GM12878 (cell line): ENCODE data around the gene STK26. TPM values are rescaled to one million over a fixed set of nuclear protein-coding genes. Genes with fewer than 3 reads are reported as not detected.

Experiments used
- ATAC-seq: fragments of 200-7000 bp; cut with Tn5 transposase; 3 replicates; pipeline ENCODE4 v1.9.1; 2020; ENCODE audit warnings: mild to moderate bottlenecking, moderate library complexity
- BruUV-seq: library from RNA; stranded (reverse); fragments of 400-500 nt; replicated peaks from 2 replicates; lab custom pipeline; 2021; lab: Mats Ljungman, UMichigan
- CTCF ChIA-PET: fragments of 300-600 bp; sonication (Branson Sonifier 250); formaldehyde crosslinking; extraction: SDS; loops from one replicate; lab custom pipeline; 2021; ENCODE audit warnings: inconsistent platforms; lab: Yijun Ruan, JAX
- POLR2A ChIA-PET: fragments of 350-600 bp; formaldehyde crosslinking; extraction: SDS; loops from one replicate; lab custom pipeline; 2021; ENCODE audit warnings: inconsistent platforms; lab: Charles Lee
- RAD21 ChIA-PET: fragments of 300-600 bp; sonication (Branson Sonifier 250); formaldehyde crosslinking; loops from one replicate; lab custom pipeline; 2023; ENCODE audit warnings: antibody characterized with exemption; ENCODE audit not compliant: unreplicated experiment; lab: Charles Lee
- SMC1A ChIA-PET: fragments of 300-600 bp; sonication (Branson Sonifier 250); formaldehyde crosslinking; loops from one replicate; lab custom pipeline; 2023; ENCODE audit not compliant: unreplicated experiment, uncharacterized antibody; lab: Charles Lee
- DNase-seq: peaks from one replicate; pipeline ENCODE4 v3.0.0-alpha.2; 2011; ENCODE audit warnings: low read depth, low spot score
- FAIRE-seq: peaks from 3 replicates; lab custom pipeline; 2011; peaks lifted over from hg19 to GRCh38; lab: Jason Lieb, UNC
- H2AFZ ChIP-seq: 2 replicates; pipeline ENCODE4 v1.6.0; 2011; ENCODE audit warnings: low read depth, low read length, control low read depth; ENCODE audit not compliant: control insufficient read depth
- H3K27ac ChIP-seq: 2 replicates; pipeline ENCODE4 v1.5.1; 2011; ENCODE audit warnings: control low read depth; ENCODE audit not compliant: control insufficient read depth, insufficient read depth
- H3K27me3 ChIP-seq, 2 experiments: replicated peaks in 1 of 2; 2 replicates each; pipeline versions ENCODE4 v1.6.0 to v1.6.1; 2011; ENCODE audit warnings: low read length in 1 of 2; ENCODE audit not compliant: control insufficient read depth in 2 of 2, insufficient read depth in 2 of 2
- H3K36me3 ChIP-seq, 2 experiments: 2 replicates each; pipeline ENCODE4 v1.5.1; 2011; ENCODE audit warnings: low read length in 1 of 2; ENCODE audit not compliant: control insufficient read depth in 2 of 2, insufficient read depth in 2 of 2
- H3K4me1 ChIP-seq: 2 replicates; pipeline ENCODE4 v1.6.1; 2011; ENCODE audit warnings: mild to moderate bottlenecking, low read length, moderate library complexity, mixed read lengths; ENCODE audit not compliant: control insufficient read depth, insufficient read depth
- H3K4me2 ChIP-seq: 2 replicates; pipeline ENCODE4 v1.6.0; 2011; ENCODE audit warnings: control low read depth; ENCODE audit not compliant: control insufficient read depth, insufficient read depth
- H3K4me3 ChIP-seq: fragments of 200-600 bp; sonication (generic); 2 replicates; pipeline ENCODE4 v1.5.1; 2016
- H3K79me2 ChIP-seq: 2 replicates; pipeline ENCODE4 v1.6.0; 2011; ENCODE audit warnings: low read length; ENCODE audit not compliant: control insufficient read depth, insufficient read depth
- H3K9ac ChIP-seq: 2 replicates; pipeline ENCODE4 v1.8.0; 2011; ENCODE audit warnings: low read length, control low read depth, mixed read lengths; ENCODE audit not compliant: control insufficient read depth, insufficient read depth
- H3K9me3 ChIP-seq: replicated peaks from 3 replicates; pipeline ENCODE4 v1.5.1; 2011; ENCODE audit warnings: mild to moderate bottlenecking, low read length; ENCODE audit not compliant: control insufficient read depth, insufficient read depth
- H4K20me1 ChIP-seq: 2 replicates; pipeline ENCODE4 v1.6.0; 2011; ENCODE audit not compliant: control insufficient read depth, insufficient read depth
- CREB1 ChIP-seq: IDR thresholded peaks from 2 replicates; pipeline ENCODE4 v1.6.1; 2012; ENCODE audit warnings: low read depth, mild to moderate bottlenecking, inconsistent platforms
- ELK1 ChIP-seq: IDR thresholded peaks from 2 replicates; pipeline ENCODE4 v1.6.1; 2012; ENCODE audit warnings: low read depth, low read length, improper control_type of control experiment
- GABPA ChIP-seq: IDR thresholded peaks from 2 replicates; pipeline ENCODE4 v1.6.1; 2014; ENCODE audit warnings: antibody characterized with exemption, low read depth, mild to moderate bottlenecking, inconsistent platforms
- JUND ChIP-seq: IDR thresholded peaks from 2 replicates; pipeline ENCODE4 v1.6.1; 2012; ENCODE audit warnings: low read depth, mild to moderate bottlenecking, low read length, improper control_type of control experiment, moderate library complexity
- RB1 ChIP-seq: fragments of 450-650 bp; formaldehyde crosslinking; IDR thresholded peaks from 2 replicates; pipeline ENCODE4 v1.6.1; 2017; ENCODE audit warnings: mild to moderate bottlenecking, borderline replicate concordance
- SP1 ChIP-seq: IDR thresholded peaks from one replicate; pipeline ENCODE4 v1.6.1; 2011; ENCODE audit warnings: low read depth, low read length
- SUZ12 ChIP-seq: fragments of 200-600 bp; sonication (generic); IDR thresholded peaks from one replicate; pipeline ENCODE4 v1.6.1; 2018; ENCODE audit warnings: antibody characterized with exemption, mild to moderate bottlenecking; ENCODE audit not compliant: unreplicated experiment
- ZBED1 ChIP-seq: IDR thresholded peaks from 2 replicates; pipeline ENCODE4 v1.6.1; 2016; ENCODE audit warnings: borderline replicate concordance
- WGBS: methylation state at CpG from one replicate; pipeline ENCODE4 v1.1.6; 2016; ENCODE audit warnings: low lambda C conversion rate; ENCODE audit not compliant: insufficient replicate concordance, insufficient coverage; ENCODE audit errors: missing lambda C conversion rate; 5-methylcytosine and 5-hydroxymethylcytosine counted together
- in situ Hi-C: fragments of 300-500 bp; cut with MboI; formaldehyde crosslinking; loops from 9 replicates; pipeline ENCODE4 v1.14.3; 2018; ENCODE audit warnings: mixed read lengths
- intact Hi-C: fragments of 100-400 bp; cut with micrococcal nuclease; formaldehyde crosslinking; loops from one replicate; pipeline ENCODE4 v1.14.2; 2022; ENCODE audit not compliant: unreplicated experiment
- polyA plus RNA-seq, 11 experiments: library from polyadenylated mRNA; depleted of rRNA in 4 of 11; unstranded in 6 of 11; stranded (reverse) in 5 of 11; fragments of >200 nt; fragmentation: Nextera tagmentation in 4 of 11; fragmentation: Illumina TruSeq in 1 of 11; extraction: Ambion mirVana in 4 of 11; extraction: Trizol in 1 of 11; gene quantifications; 1 replicate in 1 of 11; 2 replicates in 10 of 11; pipeline versions ENCODE4 v1.2.1 to v1.2.3, GENCODE V29; 2011 to 2016; ENCODE audit warnings: inconsistent platforms in 2 of 11, missing spikeins in 2 of 11, low read depth in 1 of 11
- total RNA-seq, 4 experiments: library from RNA; depleted of rRNA in 3 of 4; stranded (reverse); fragments of >200 nt in 3 of 4; fragmentation: Illumina TruSeq in 1 of 4; extraction: Trizol in 1 of 4; gene quantifications; 2 replicates each; pipeline versions ENCODE4 v1.2.1 to v1.2.3, GENCODE V29; 2013 to 2021

Gene STK26
- total and polyA plus RNA-seq, 10 of the 15 experiments (the other 5 are each of a cell fraction or from before 2014, with no cell fraction given) = 30.4 to 78.6 (median 58.8) TPM

GRCh38 chrX:132063334-132063733, 40.2 kb downstream of the STK26 start:
- POLR2A ChIA-PET = no interaction called here
- TF ChIP-seq GABPA (no peak), SUZ12 (no peak), JUND (no peak), RB1 (no peak)
- TF ChIP-seq, all 136 proteins: peak for 0
- Histone ChIP-seq H3K79me2 (no peaks in the 10 kb centered on the region; the same call in 1 of the 2 replicates), H3K4me3 (no peak overlapping the region), H4K20me1 (no peaks in the 10 kb centered on the region), H3K9me3 (no peaks in the 10 kb centered on the region), H3K27me3 (no peaks in the 10 kb centered on the region), H3K36me3 (peaks cover 0 to 1% of the 10 kb centered on the region in 2 experiments; a peak in 1 of 4 replicates), H3K27ac (no peak overlapping the region), H3K9ac (no peak overlapping the region), H3K4me2 (no peak overlapping the region), H3K4me1 (no peaks in the 10 kb centered on the region), H2AFZ (no peak overlapping the region)
- BruUV-seq = no TSS peak
- SMC1A ChIA-PET = interaction anchor here (1.0 to 2.6 kb wide), 3 partner anchors 9 to 31 kb away, joined by 3 to 9 read pairs (median 8); no protein-coding TSS in a partner anchor
- CTCF ChIA-PET = interaction anchor here (1.4 to 2.0 kb wide), 2 partner anchors 12 to 29 kb away, joined by 4 to 6 read pairs; no protein-coding TSS in a partner anchor
- ATAC-seq (no peak), FAIRE-seq (no peak), DNase-seq (no peak)
- 51% methylated on average over 3 of the region's 3 CpGs for WGBS
- intact Hi-C loops (no loop called here), in situ Hi-C loops (no loop called here)
- RAD21 ChIA-PET = interaction anchor here (1.3 kb wide), 1 partner anchor 8 kb away, joined by 5 read pairs; no protein-coding TSS in a partner anchor

- CTCF ChIA-PET = no interaction called here
- no peaks in the 10 kb centered on the region for H3K9me3 ChIP-seq
- no peaks in the 10 kb centered on the region for H4K20me1 ChIP-seq
- in situ Hi-C loops (no loop called here), intact Hi-C loops (no loop called here)
- FAIRE-seq (no peak), DNase-seq (no peak), ATAC-seq (no peak)
- SMC1A ChIA-PET = interaction anchor here (1.0 to 2.6 kb wide), 3 partner anchors 8 to 30 kb away, joined by 3 to 9 read pairs (median 8); no protein-coding TSS in a partner anchor
- WGBS = 36% methylated on average over 4 of the region's 4 CpGs
- POLR2A ChIA-PET = no interaction called here
- no peaks in the 10 kb centered on the region for H3K4me1 ChIP-seq
- no peak overlapping the region for H2AFZ ChIP-seq
- RAD21 ChIA-PET = no interaction called here
- TF ChIP-seq ZBED1 = no peak
- no peak for TF ChIP-seq SP1
- TF ChIP-seq ELK1 = no peak
- TF ChIP-seq CREB1 = no peak
- no TSS peak for BruUV-seq
- H3K4me3 ChIP-seq = no peak overlapping the region
- H3K36me3 ChIP-seq = peaks cover 0 to 6% of the 10 kb centered on the region in 2 experiments; a peak in 2 of 4 replicates
- no peak overlapping the region for H3K27ac ChIP-seq
- no peaks in the 10 kb centered on the region for H3K27me3 ChIP-seq
- H3K9ac ChIP-seq = no peak overlapping the region
- no peak overlapping the region for H3K4me2 ChIP-seq
- no peaks in the 10 kb centered on the region; the same call in 1 of the 2 replicates for H3K79me2 ChIP-seq
Observed at GRCh38 chrX:132063862-132064261, 40.8 kb downstream of the STK26 start.
